HepG2 (cell line): ENCODE data around the gene FRMD3. TPM values are rescaled to one million over a fixed set of nuclear protein-coding genes. Genes with fewer than 3 reads are reported as not detected.

Source experiments
- ATAC-seq: fragments of 200-7000 bp; cut with Tn5 transposase; 3 replicates; pipeline ENCODE4 v1.9.1; 2020; ENCODE audit warnings: mild to moderate bottlenecking, moderate library complexity
- BruUV-seq: library from RNA; stranded (reverse); fragments of 400-500 nt; replicated peaks from 2 replicates; lab custom pipeline; 2021; lab: Mats Ljungman, UMichigan
- CTCF ChIA-PET: fragments of 300-600 bp; formaldehyde crosslinking; extraction: SDS; loops from one replicate; lab custom pipeline; 2021; ENCODE audit warnings: low total read pairs, inconsistent platforms, low intra/inter-chr PET ratio; lab: Yijun Ruan, JAX
- POLR2A ChIA-PET: fragments of 350-600 bp; sonication (Branson Sonifier 250); formaldehyde crosslinking; loops from one replicate; lab custom pipeline; 2020; ENCODE audit warnings: antibody characterized with exemption, inconsistent platforms; lab: Yijun Ruan, JAX
- DNase-seq: peaks from one replicate; pipeline ENCODE4 v3.0.0-alpha.2; 2015; ENCODE audit warnings: low spot score
- FAIRE-seq: peaks from 3 replicates; lab custom pipeline; 2011; peaks lifted over from hg19 to GRCh38; lab: Jason Lieb, UNC
- H2AFZ ChIP-seq: one replicate; pipeline ENCODE4 v1.6.1; 2011; ENCODE audit warnings: low read length, inconsistent platforms
- H3K27ac ChIP-seq: fragments of 300-600 bp; 3 replicates; pipeline ENCODE4 v1.8.0; 2011; ENCODE audit warnings: mixed run types, mild to moderate bottlenecking, mixed read lengths, low read length, inconsistent platforms; ENCODE audit not compliant: insufficient read depth; ENCODE audit errors: extremely low read length
- H3K27me3 ChIP-seq, 2 experiments: fragments of 200-600 bp in 1 of 2; 2 replicates in 1 of 2; 3 replicates in 1 of 2; pipeline versions ENCODE4 v1.6.0 to v1.8.0; 2011; ENCODE audit warnings: low read length in 2 of 2, mild to moderate bottlenecking in 2 of 2, moderate library complexity in 2 of 2, inconsistent platforms in 1 of 2; ENCODE audit not compliant: insufficient read depth in 2 of 2, control insufficient read depth in 1 of 2
- H3K36me3 ChIP-seq, 2 experiments: fragments of 200-600 bp in 1 of 2; replicated peaks in 1 of 2; 2 replicates in 1 of 2; 3 replicates in 1 of 2; pipeline versions ENCODE4 v1.5.1 to v1.8.0; 2011; ENCODE audit warnings: low read length in 2 of 2, inconsistent platforms in 1 of 2; ENCODE audit not compliant: insufficient read depth in 2 of 2, control insufficient read depth in 1 of 2
- H3K4me1 ChIP-seq: 2 replicates; pipeline ENCODE4 v1.5.1; 2012; ENCODE audit warnings: low read length, inconsistent platforms; ENCODE audit not compliant: insufficient read depth
- H3K4me2 ChIP-seq: 2 replicates; pipeline ENCODE4 v1.6.0; 2011; ENCODE audit warnings: low read depth, low read length, inconsistent platforms
- H3K4me3 ChIP-seq, 3 experiments: fragments of 200-600 bp in 1 of 3; sonication (generic), shearing (Covaris generic) in 1 of 3; replicated peaks in 1 of 3; 2 replicates each; pipeline ENCODE4 v1.5.1; 2011 to 2016; ENCODE audit warnings: low read length in 3 of 3, inconsistent platforms in 2 of 3, low read depth in 2 of 3, mild to moderate bottlenecking in 2 of 3, control low read depth in 1 of 3, mixed read lengths in 1 of 3; ENCODE audit not compliant: insufficient read depth in 1 of 3
- H3K79me2 ChIP-seq: one replicate; pipeline ENCODE4 v1.6.1; 2011; ENCODE audit warnings: low read length, inconsistent platforms; ENCODE audit not compliant: insufficient read depth
- H3K9ac ChIP-seq: 2 replicates; pipeline ENCODE4 v1.6.0; 2011; ENCODE audit warnings: mild to moderate bottlenecking, low read depth, low read length, inconsistent platforms; ENCODE audit not compliant: insufficient read depth
- H3K9me3 ChIP-seq: 2 replicates; pipeline ENCODE4 v1.5.1; 2012; ENCODE audit warnings: mild to moderate bottlenecking, low read length
- H4K20me1 ChIP-seq: 2 replicates; pipeline ENCODE4 v1.6.0; 2011; ENCODE audit warnings: inconsistent platforms, mild to moderate bottlenecking, low read length, moderate library complexity; ENCODE audit not compliant: insufficient read depth
- FIP1L1 ChIP-seq: fragments of 200-400 bp; formaldehyde crosslinking; IDR thresholded peaks from 2 replicates; pipeline ENCODE4 v1.6.1; 2018; ENCODE audit warnings: low read depth, mild to moderate bottlenecking, low read length, moderate library complexity, borderline replicate concordance; ENCODE audit not compliant: insufficient read depth
- IKZF4 ChIP-seq: sonication (generic); formaldehyde crosslinking; IDR thresholded peaks from 2 replicates; pipeline ENCODE4 v1.5.1; 2020; ENCODE audit warnings: borderline replicate concordance, mild to moderate bottlenecking, low read depth, missing genetic modification reagents; ENCODE audit errors: not compliant biosample characterization
- MAFG ChIP-seq: sonication (generic); formaldehyde crosslinking; IDR thresholded peaks from 2 replicates; pipeline ENCODE4 v1.5.1; 2020; ENCODE audit warnings: mild to moderate bottlenecking, missing genetic modification reagents
- SAFB2 ChIP-seq: sonication (generic); formaldehyde crosslinking; IDR thresholded peaks from 2 replicates; pipeline ENCODE4 v1.5.1; 2020; ENCODE audit warnings: missing genetic modification reagents, low read depth, mild to moderate bottlenecking, borderline replicate concordance
- SALL2 ChIP-seq: sonication (generic); formaldehyde crosslinking; IDR thresholded peaks from 2 replicates; pipeline ENCODE4 v1.8.1; 2023; ENCODE audit warnings: mild to moderate bottlenecking, missing genetic modification reagents, inconsistent platforms
- SETDB1 ChIP-seq: sonication (generic); formaldehyde crosslinking; IDR thresholded peaks from 2 replicates; pipeline ENCODE4 v1.5.1; 2020; ENCODE audit warnings: missing genetic modification reagents, mild to moderate bottlenecking, borderline replicate concordance
- ZNF17 ChIP-seq: sonication (generic); formaldehyde crosslinking; IDR thresholded peaks from 2 replicates; pipeline ENCODE4 v1.5.0; 2020; ENCODE audit warnings: mild to moderate bottlenecking, missing genetic modification reagents
- ZNF235 ChIP-seq: sonication (generic); formaldehyde crosslinking; IDR thresholded peaks from 2 replicates; pipeline ENCODE4 v1.8.1; 2023; ENCODE audit warnings: mild to moderate bottlenecking, missing genetic modification reagents, borderline replicate concordance
- ZNF382 ChIP-seq: sonication (generic); formaldehyde crosslinking; IDR thresholded peaks from 2 replicates; pipeline ENCODE4 v1.5.0; 2020; ENCODE audit warnings: missing genetic modification reagents, mild to moderate bottlenecking, borderline replicate concordance
- WGBS: methylation state at CpG from one replicate; pipeline ENCODE4 v1.1.6; 2017; ENCODE audit warnings: low lambda C conversion rate; 5-methylcytosine and 5-hydroxymethylcytosine counted together
- in situ Hi-C: cut with HindIII; loops from 2 replicates; pipeline ENCODE4 v1.10.0; 2017; ENCODE audit warnings: low pct_unique_long_range_greater_than_20kb; ENCODE audit not compliant: extremely low pct_ligation_motif_present
- intact Hi-C: fragments of 100-400 bp; cut with micrococcal nuclease; formaldehyde crosslinking; loops from one replicate; pipeline ENCODE4 v1.10.0; 2022; ENCODE audit not compliant: unreplicated experiment
- polyA plus RNA-seq, 8 experiments: library from polyadenylated mRNA; depleted of rRNA in 3 of 8; stranded (reverse) in 7 of 8; unstranded in 1 of 8; fragments of >200 nt; fragmentation: Illumina TruSeq in 4 of 8; extraction: Trizol in 4 of 8; gene quantifications; 2 replicates each; pipeline versions ENCODE4 v1.2.1 to v1.2.3, GENCODE V29; 2011 to 2016; ENCODE audit warnings: low read depth in 4 of 8, missing spikeins in 1 of 8, mixed read lengths in 1 of 8; ENCODE audit not compliant: insufficient read depth in 1 of 8
- total RNA-seq, 5 experiments: library from RNA; depleted of rRNA; stranded (reverse); fragments of >200 nt; fragmentation: Illumina TruSeq; extraction: Trizol; gene quantifications; 2 replicates each; pipeline ENCODE4 v1.2.3, GENCODE V29; 2016; ENCODE audit warnings: low read depth in 1 of 5
- TF ChIP-seq, protein P1 (sequence below): sonication (generic); formaldehyde crosslinking; IDR thresholded peaks from 2 replicates; pipeline ENCODE4 v1.9.0; 2022; ENCODE audit warnings: missing genetic modification reagents, mild to moderate bottlenecking, borderline replicate concordance
- TF ChIP-seq, protein P2 (sequence below), 2 experiments: sonication (generic) in 1 of 2; formaldehyde crosslinking in 1 of 2; IDR thresholded peaks; 2 replicates each; pipeline versions ENCODE4 v1.4.0 to v1.6.1; 2018 to 2020; ENCODE audit warnings: missing genetic modification reagents in 2 of 2, borderline replicate concordance in 1 of 2, low read depth in 1 of 2, mild to moderate bottlenecking in 1 of 2, missing biosample characterization in 1 of 2

FRMD3 gene
- total and polyA plus RNA-seq, 2 of the 13 experiments (the other 11 are each of a cell fraction or from before 2014, with no cell fraction given): 3.2 to 7.7 TPM

- BruUV-seq: no TSS peak
- Histone ChIP-seq H3K4me2 (no peak overlapping the region), H3K4me3 (no peak overlapping the region), H3K27me3 (no peaks in the 10 kb centered on the region), H2AFZ (no peak overlapping the region), H3K36me3 (peaks cover 1 to 36% of the 10 kb centered on the region in 2 experiments; a peak in 4 of 5 replicates), H3K4me1 (no peaks in the 10 kb centered on the region), H4K20me1 (no peaks in the 10 kb centered on the region), H3K9ac (no peak overlapping the region), H3K79me2 (no peaks in the 10 kb centered on the region), H3K27ac (no peak overlapping the region), H3K9me3 (no peaks in the 10 kb centered on the region)
- intact Hi-C loops: no loop called here
- CTCF ChIA-PET: no interaction called here
- FAIRE-seq: no peak
- ATAC-seq: no peak
- in situ Hi-C loops: no loop called here
- DNase-seq: no peak
- 90% methylated on average over 2 of the region's 2 CpGs for WGBS
- POLR2A ChIA-PET: no interaction called here
- no peak for TF ChIP-seq IKZF4
- TF ChIP-seq, all 625 proteins: peak for 0
These were observed 243.4 kb downstream of the FRMD3 start for GRCh38 chr9:83294816-83295215.

DNA sequence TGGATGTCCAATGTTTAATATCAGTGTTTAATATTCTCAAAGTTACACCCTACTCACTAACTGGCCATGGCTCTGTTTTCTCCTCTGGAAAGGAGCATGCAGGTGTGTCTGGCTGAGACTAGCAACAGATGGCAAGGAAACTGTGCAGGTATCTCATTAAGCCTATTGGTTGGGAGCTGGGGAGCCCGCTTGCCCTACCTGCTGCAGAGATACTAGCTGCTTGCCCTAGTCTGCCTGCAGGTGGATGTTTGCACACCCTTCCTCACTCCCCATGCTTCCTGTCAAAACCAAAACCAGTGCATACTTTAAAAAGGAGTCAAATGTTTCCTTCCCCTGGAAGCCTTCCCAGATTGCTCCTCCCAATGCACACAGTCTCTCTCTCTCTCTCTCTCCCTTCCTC is 247.0 kb downstream of the FRMD3 start:
- CTCF ChIA-PET: no interaction called here
- TF ChIP-seq, protein P1, sequence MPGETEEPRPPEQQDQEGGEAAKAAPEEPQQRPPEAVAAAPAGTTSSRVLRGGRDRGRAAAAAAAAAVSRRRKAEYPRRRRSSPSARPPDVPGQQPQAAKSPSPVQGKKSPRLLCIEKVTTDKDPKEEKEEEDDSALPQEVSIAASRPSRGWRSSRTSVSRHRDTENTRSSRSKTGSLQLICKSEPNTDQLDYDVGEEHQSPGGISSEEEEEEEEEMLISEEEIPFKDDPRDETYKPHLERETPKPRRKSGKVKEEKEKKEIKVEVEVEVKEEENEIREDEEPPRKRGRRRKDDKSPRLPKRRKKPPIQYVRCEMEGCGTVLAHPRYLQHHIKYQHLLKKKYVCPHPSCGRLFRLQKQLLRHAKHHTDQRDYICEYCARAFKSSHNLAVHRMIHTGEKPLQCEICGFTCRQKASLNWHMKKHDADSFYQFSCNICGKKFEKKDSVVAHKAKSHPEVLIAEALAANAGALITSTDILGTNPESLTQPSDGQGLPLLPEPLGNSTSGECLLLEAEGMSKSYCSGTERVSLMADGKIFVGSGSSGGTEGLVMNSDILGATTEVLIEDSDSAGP (CRISPR knock-in tag): no peak
- TF ChIP-seq SETDB1 (CRISPR knock-in tag): no peak
- TF ChIP-seq SAFB2 (CRISPR knock-in tag): no peak
- no peak for TF ChIP-seq MAFG (CRISPR knock-in tag)
- TF ChIP-seq ZNF382 (CRISPR knock-in tag): no peak
- no peak for TF ChIP-seq ZNF235 (CRISPR knock-in tag)
- TF ChIP-seq FIP1L1: no peak
- no peak for TF ChIP-seq SALL2 (CRISPR knock-in tag)
- TF ChIP-seq, protein P2, sequence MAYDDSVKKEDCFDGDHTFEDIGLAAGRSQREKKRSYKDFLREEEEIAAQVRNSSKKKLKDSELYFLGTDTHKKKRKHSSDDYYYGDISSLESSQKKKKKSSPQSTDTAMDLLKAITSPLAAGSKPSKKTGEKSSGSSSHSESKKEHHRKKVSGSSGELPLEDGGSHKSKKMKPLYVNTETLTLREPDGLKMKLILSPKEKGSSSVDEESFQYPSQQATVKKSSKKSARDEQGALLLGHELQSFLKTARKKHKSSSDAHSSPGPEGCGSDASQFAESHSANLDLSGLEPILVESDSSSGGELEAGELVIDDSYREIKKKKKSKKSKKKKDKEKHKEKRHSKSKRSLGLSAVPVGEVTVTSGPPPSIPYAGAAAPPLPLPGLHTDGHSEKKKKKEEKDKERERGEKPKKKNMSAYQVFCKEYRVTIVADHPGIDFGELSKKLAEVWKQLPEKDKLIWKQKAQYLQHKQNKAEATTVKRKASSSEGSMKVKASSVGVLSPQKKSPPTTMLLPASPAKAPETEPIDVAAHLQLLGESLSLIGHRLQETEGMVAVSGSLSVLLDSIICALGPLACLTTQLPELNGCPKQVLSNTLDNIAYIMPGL (CRISPR knock-in tag; IDR thresholded peaks at IDR 0.05; ENCODE audit: borderline replicate concordance in 1 of 2, low read depth in 1 of 2): no peak
- TF ChIP-seq ZNF17 (CRISPR knock-in tag): no peak

More for the DNA sequence above, 247.0 kb downstream of the FRMD3 start:
- H3K79me2 ChIP-seq: no peaks in the 10 kb centered on the region
- H4K20me1 ChIP-seq: no peaks in the 10 kb centered on the region
- no peaks in the 10 kb centered on the region for H3K4me1 ChIP-seq
- no peak overlapping the region for H2AFZ ChIP-seq
- H3K9me3 ChIP-seq: no peaks in the 10 kb centered on the region
- intact Hi-C loops (no loop called here), in situ Hi-C loops (no loop called here)
- no peaks in the 10 kb centered on the region for H3K27me3 ChIP-seq
- no peak overlapping the region for H3K27ac ChIP-seq
- no peak overlapping the region for H3K4me2 ChIP-seq
- POLR2A ChIA-PET: no interaction called here
- no CpG with 5 or more reads among the region's 1 CpG for WGBS
- H3K36me3 ChIP-seq: peaks cover 0 to 9% of the 10 kb centered on the region in 2 experiments; a peak in 4 of 5 replicates
- ATAC-seq (no peak), DNase-seq (no peak), FAIRE-seq (no peak)
- no peak overlapping the region for H3K4me3 ChIP-seq
- no TSS peak for BruUV-seq
- H3K9ac ChIP-seq: no peak overlapping the region
